Central memory CD8-positive, alpha-beta T cell (primary cell): Measurements from ENCODE around the gene TEX2.

ENCODE experiments used
- ATAC-seq: fragments of 150-1000 bp; cut with Tn5 transposase; replicated peaks from 2 replicates; pipeline ENCODE4 v1.10.0; 2022; ENCODE audit warnings: mild to moderate bottlenecking, moderate FRiP score, moderate number of reproducible peaks; ENCODE audit not compliant: poor library complexity, severe bottlenecking; ENCODE audit errors: extremely low read depth
- DNase-seq, 2 donors: peaks; one replicate each; pipeline ENCODE4 v3.0.0; 2021; ENCODE audit warnings: low spot score in 2 of 2
- H3K27ac Mint-ChIP-seq: one replicate; pipeline ENCODE4 v1.8.0; 2022; ENCODE audit warnings: low read depth, mild to moderate bottlenecking, moderate library complexity, mixed read lengths
- H3K27me3 Mint-ChIP-seq: one replicate; pipeline ENCODE4 v1.8.0; 2022; ENCODE audit warnings: mixed read lengths
- H3K36me3 Mint-ChIP-seq: one replicate; pipeline ENCODE4 v1.8.0; 2022; ENCODE audit warnings: mild to moderate bottlenecking, moderate library complexity, mixed read lengths; ENCODE audit not compliant: insufficient read depth
- H3K4me1 Mint-ChIP-seq: one replicate; pipeline ENCODE4 v1.8.0; 2022; ENCODE audit warnings: mixed read lengths
- H3K4me3 Mint-ChIP-seq: one replicate; pipeline ENCODE4 v1.8.0; 2022; ENCODE audit warnings: mild to moderate bottlenecking, moderate library complexity, mixed read lengths
- H3K9me3 Mint-ChIP-seq: one replicate; pipeline ENCODE4 v1.8.0; 2022; ENCODE audit warnings: mixed read lengths

The TEX2 gene

DNA sequence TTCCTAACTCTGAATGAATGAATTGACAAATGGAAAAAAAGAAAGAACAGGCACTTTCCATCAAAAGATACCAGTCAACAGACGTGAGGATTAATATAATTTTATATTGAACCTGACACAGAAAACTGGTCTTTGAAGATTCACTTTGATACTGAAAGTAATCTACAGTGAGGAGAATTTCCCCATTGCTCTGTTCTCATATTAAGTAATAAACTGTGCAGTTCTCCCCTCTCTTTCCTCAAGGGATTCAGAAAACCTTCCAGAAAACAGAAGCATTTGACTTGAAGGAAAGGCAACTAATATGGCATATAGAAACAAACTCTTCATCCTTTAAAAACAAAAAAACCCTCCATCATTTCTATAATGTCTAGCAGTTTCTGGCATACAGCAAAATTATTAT is 2.2 kb downstream of the TEX2 start:
- H3K9me3 Mint-ChIP-seq, result no peaks in the 10 kb centered on the region
- H3K27ac Mint-ChIP-seq, result no peak overlapping the region
- H3K4me3 Mint-ChIP-seq, result no peak overlapping the region
- no peaks in the 10 kb centered on the region for H3K27me3 Mint-ChIP-seq
- peaks cover 41% of the 10 kb centered on the region for H3K4me1 Mint-ChIP-seq
- H3K36me3 Mint-ChIP-seq, result peaks cover 9% of the 10 kb centered on the region
- DNase-seq (no peak), ATAC-seq (no peak)

DNA sequence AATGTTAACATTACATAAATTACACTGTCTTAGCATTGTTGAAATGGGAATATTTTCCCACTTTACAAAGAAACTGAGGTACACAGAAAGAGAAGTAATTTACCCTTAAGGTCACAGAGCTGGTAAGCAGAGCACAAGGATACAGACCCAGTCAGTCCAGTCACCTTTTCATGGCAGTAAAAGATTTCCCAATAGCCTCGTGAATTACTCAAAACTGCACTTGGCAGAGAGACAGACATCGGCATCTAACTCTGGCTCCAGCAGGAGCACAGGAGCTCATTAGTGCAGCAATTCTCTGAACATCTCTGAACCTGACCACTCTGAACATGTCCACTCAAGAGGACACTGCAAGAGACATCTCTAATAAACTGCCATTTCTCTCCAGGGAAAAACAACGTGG is 3.1 kb downstream of the TEX2 start:
- H3K27ac Mint-ChIP-seq, result no peak overlapping the region
- no peak overlapping the region for H3K4me3 Mint-ChIP-seq
- H3K9me3 Mint-ChIP-seq, result no peaks in the 10 kb centered on the region
- DNase-seq (no peak), ATAC-seq (no peak)
- peaks cover 10% of the 10 kb centered on the region for H3K36me3 Mint-ChIP-seq
- H3K4me1 Mint-ChIP-seq, result peaks cover 43% of the 10 kb centered on the region
- no peaks in the 10 kb centered on the region for H3K27me3 Mint-ChIP-seq

DNA sequence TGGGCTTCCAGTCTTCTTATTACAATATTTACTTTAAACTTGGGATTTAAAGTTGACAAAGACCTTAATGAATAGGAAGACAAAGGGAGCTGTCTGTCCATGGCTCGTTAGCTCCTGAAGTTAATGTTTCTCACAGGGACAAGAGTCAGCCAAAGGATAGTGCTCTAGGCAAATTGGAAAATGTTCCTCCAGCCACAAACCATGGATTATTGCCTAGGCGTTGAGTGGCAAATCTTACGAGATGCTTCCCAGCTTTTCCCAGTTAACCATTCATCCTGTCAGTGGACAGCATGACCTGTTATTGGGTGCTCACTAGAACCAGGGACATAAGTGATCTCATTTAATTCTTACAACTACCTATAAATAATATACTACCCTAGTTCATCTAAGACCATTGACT is 3.6 kb downstream of the TEX2 start:
- no peak overlapping the region for H3K4me3 Mint-ChIP-seq
- H3K4me1 Mint-ChIP-seq, result peaks cover 42% of the 10 kb centered on the region
- H3K27me3 Mint-ChIP-seq, result no peaks in the 10 kb centered on the region
- ATAC-seq (no peak), DNase-seq (no peak)
- H3K9me3 Mint-ChIP-seq, result no peaks in the 10 kb centered on the region
- peaks cover 10% of the 10 kb centered on the region for H3K36me3 Mint-ChIP-seq
- no peak overlapping the region for H3K27ac Mint-ChIP-seq

DNA sequence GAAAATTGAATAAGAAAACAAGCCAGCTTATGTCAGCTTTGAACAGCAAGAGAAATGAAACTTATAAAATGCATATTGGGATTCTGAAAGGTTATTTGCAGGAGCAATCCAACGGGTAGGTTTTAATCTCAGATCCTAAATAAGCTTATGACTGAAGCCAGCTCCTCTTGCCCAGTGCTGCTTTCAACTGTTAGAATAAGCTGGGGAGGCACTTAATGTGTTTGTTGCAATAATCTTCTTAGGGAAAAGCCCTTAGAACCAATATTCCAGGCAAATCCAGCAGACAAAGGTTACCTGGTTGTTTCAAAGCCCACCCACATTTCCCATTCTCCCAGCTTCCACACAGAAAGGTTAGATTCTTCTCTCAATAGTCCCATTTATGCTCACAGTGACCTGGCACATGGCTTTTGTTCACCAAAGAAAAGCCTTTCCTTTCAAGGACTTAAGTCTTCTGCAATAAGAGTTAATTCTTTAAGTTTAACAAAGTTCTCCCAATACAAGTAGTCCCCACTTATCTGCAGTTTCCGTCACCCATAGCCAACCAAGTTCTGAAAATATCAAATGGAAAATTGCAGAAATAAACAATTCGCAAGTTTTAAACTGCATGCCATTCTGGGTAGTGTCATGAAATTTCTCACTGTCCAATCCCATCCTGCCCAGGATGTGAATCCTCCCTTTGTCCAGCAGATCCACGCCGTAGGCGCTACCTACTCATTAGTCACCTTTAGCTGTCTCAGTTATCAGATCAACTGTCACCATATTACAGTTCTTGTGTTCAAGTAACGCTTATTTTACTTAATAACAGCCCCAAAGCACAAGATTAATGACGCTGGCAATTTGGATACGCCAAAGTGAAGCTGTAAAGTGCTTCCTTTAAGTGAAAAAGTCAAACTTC is 5.9 kb downstream of the TEX2 start:
- ATAC-seq (no peak), DNase-seq (no peak)
- Mint-ChIP-seq H3K9me3 (no peaks in the 10 kb centered on the region), H3K36me3 (peaks cover 5% of the 10 kb centered on the region), H3K27ac (no peak overlapping the region), H3K4me1 (peaks cover 39% of the 10 kb centered on the region), H3K4me3 (no peak overlapping the region), H3K27me3 (no peaks in the 10 kb centered on the region)

DNA sequence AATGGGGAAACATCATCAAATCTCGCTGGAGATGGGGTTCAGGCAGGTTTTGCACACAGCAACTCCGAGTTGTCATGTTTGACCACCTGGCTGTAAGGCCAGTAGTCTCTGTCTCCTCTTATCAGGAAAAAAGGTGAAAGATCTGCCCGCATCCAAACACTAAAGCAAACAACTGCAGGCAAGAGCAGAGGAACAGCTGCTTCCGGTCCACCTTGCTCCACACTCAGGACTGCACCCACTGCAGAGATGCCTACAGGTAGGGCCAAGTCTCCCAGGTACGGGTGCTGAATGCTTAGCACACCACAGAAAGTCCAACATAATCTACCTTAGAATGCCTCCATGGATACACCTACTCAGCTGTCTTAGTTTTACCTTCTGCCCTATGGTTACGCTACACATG is 7.3 kb downstream of the TEX2 start:
- DNase-seq (no peak), ATAC-seq (no peak)
- peaks cover 3% of the 10 kb centered on the region for H3K36me3 Mint-ChIP-seq
- no peaks in the 10 kb centered on the region for H3K9me3 Mint-ChIP-seq
- no peak overlapping the region for H3K4me3 Mint-ChIP-seq
- H3K4me1 Mint-ChIP-seq, result peaks cover 27% of the 10 kb centered on the region
- H3K27me3 Mint-ChIP-seq, result no peaks in the 10 kb centered on the region
- H3K27ac Mint-ChIP-seq, result no peak overlapping the region

DNA sequence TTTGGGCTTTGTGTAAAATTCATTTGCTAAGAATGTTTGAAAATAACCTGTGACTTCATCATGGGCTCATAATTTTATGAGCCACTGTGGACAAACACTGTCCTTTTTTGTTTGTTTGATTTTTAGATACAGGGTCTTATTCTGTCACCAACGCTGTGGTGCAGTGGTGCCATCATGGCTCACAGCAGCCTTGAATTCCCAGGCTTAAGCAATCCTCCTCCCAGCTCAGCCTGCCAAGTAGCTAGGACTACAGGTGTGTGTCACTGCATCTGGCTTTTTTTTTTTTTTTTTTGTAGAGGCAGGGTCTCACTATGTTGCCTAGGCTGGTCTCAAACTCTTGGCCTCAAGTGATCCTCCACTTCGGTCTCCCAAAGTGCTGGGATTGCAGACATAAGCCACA is 8.3 kb downstream of the TEX2 start:
- DNase-seq, result no peak
- no peak for ATAC-seq
- Mint-ChIP-seq H3K9me3 (no peaks in the 10 kb centered on the region), H3K27me3 (no peaks in the 10 kb centered on the region), H3K36me3 (peaks cover 3% of the 10 kb centered on the region), H3K4me1 (peaks cover 20% of the 10 kb centered on the region), H3K4me3 (no peak overlapping the region), H3K27ac (no peak overlapping the region)

DNA sequence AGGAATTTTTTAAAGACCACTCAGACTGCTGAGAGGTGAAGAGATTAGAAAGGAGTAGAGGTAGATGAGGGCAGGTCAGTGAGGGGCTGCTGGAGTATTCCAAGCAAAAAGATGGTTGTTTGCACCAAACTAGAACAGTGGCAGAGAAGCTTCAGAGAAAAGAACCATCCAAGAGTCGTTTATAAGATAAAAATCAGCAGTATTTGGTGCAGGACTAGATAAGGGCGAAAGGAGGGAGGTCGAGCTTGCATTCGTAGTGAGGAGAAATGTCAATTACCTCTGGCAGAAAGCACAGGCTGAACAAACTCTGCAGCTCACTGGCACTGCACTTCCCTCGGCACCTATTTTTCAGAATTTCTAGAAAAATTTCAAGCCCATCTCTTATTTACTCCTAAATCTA is 9.6 kb downstream of the TEX2 start:
- Mint-ChIP-seq H3K4me1 (peaks cover 20% of the 10 kb centered on the region), H3K27ac (no peak overlapping the region), H3K4me3 (no peak overlapping the region), H3K36me3 (peaks cover 3% of the 10 kb centered on the region), H3K27me3 (no peaks in the 10 kb centered on the region), H3K9me3 (no peaks in the 10 kb centered on the region)
- DNase-seq, result no peak
- no peak for ATAC-seq

DNA sequence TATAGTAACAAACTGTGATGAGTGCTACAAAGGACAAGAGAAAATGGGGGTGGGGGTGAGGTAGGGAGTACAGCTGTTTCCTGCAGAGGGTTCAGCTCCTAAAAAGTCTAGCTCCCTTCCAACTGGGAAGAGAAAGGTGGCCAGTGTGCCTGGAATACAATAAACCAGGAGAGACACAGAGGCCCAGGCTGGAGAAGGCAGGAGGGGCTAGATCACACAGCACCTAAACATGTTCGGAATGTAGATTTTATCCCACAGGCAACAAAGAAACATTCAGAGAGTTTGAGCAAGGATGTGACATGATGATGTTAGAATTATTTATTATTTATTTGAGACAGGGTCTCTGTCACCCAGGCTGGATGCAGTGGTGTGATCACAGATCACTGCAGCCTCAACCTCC is 10.2 kb downstream of the TEX2 start:
- peaks cover 20% of the 10 kb centered on the region for H3K4me1 Mint-ChIP-seq
- no peak overlapping the region for H3K27ac Mint-ChIP-seq
- ATAC-seq (no peak), DNase-seq (no peak)
- no peak overlapping the region for H3K4me3 Mint-ChIP-seq
- H3K27me3 Mint-ChIP-seq, result no peaks in the 10 kb centered on the region
- peaks cover 3% of the 10 kb centered on the region for H3K36me3 Mint-ChIP-seq
- H3K9me3 Mint-ChIP-seq, result no peaks in the 10 kb centered on the region

DNA sequence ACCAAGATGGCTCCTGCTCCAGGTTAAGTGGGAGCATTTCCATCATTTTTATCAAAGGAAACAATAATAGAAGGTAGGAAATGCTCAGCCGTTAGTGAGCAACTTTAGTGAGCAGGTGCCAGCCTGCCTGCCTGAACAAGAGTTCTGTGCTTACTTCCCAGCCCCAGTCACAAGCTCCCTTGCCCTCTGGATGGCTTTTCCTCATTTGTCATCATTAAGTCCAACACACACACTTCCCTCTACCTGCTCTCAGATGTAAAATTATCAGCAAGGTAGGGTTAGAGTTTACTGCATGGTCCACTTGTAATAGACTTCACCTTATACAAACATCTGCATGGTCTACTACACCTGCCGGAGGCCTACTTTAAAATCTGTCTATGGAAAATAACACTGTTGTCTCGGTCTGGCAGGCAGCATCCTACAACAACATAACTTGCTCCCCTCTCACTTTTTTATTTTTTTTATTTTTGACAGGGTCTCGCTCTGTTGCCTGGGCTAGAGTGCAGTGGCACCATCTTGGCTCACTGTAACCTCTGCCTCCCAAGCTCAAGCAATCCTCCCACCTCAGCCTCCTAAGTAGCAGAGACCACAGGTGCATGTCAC is 12.7 kb downstream of the TEX2 start:
- Mint-ChIP-seq H3K36me3 (peaks cover 3% of the 10 kb centered on the region), H3K27me3 (no peaks in the 10 kb centered on the region), H3K4me1 (peaks cover 11% of the 10 kb centered on the region), H3K4me3 (no peak overlapping the region), H3K27ac (no peak overlapping the region), H3K9me3 (no peaks in the 10 kb centered on the region)
- DNase-seq (no peak), ATAC-seq (no peak)

DNA sequence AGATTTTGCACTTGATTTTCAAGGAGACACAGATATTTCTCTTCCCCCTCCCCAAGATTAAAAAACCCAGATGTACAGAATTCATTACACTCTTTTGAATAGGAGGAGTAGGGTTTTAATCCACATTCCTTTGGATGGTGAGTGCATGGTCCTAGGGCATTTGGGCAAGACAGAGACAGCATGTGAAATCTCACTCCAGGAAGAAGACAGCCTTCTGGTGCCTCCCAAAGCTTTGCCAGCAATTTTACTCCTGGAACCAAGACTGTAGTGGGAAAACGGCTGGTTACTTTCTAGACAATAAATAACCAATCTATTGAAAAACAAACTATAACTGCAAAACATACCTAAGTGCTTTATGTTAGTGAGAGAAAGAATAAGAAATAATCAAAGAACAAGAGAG is 15.2 kb downstream of the TEX2 start:
- H3K27me3 Mint-ChIP-seq, result no peaks in the 10 kb centered on the region

DNA sequence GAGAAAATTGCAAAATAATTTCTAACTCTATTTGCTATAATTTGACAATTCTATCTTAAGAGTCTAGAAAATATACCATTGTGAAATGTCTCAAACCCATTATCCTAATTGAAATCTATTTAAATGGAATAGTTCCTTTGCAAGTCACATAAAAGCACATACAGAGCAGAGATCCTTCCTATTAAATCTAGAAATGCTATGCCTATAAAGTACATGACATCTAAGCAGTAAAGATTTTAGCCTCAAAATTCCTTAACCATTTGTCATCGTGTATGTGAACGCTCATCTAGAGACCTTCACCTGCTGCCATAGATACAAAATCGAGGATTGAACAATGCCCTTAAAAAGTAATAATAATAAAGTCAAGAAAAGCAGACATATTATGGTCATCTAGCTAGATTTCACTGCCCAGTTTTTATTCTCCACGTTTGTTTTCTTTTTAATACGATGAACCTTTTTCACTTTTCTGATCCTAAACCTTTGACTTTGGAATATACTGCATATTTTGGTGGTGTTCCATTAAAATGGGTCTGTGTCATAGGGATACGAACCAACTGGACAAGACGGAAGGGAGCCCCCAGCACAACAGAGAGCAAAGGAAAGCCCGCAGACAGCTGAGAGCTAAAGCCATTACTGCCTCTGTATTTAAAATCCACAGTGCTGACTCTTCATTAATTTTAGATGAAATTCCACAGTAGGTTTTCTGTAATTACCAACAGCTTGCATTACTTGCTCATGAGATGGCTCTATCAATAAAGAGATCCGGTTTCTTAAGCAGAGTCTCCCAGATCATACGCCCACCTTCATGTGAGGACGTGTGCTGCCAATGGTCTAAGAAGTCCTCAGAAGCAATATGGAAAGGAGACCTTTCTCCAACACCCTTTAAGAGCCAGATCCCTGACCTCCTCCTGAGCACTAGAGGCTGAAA is 17.6 kb downstream of the TEX2 start:
- no peak overlapping the region for H3K27ac Mint-ChIP-seq
- ATAC-seq (no peak), DNase-seq (no peak)
- no peak overlapping the region for H3K4me3 Mint-ChIP-seq
- H3K4me1 Mint-ChIP-seq, result peaks cover 1% of the 10 kb centered on the region
- no peaks in the 10 kb centered on the region for H3K9me3 Mint-ChIP-seq
- H3K36me3 Mint-ChIP-seq, result no peaks in the 10 kb centered on the region
- no peaks in the 10 kb centered on the region for H3K27me3 Mint-ChIP-seq

More for the DNA sequence above, 15.2 kb downstream of the TEX2 start:
- H3K4me1 Mint-ChIP-seq, result peaks cover 6% of the 10 kb centered on the region
- DNase-seq, result no peak
- peaks cover under 1% of the 10 kb centered on the region for H3K36me3 Mint-ChIP-seq
- H3K4me3 Mint-ChIP-seq, result no peak overlapping the region
- no peaks in the 10 kb centered on the region for H3K9me3 Mint-ChIP-seq
- H3K27ac Mint-ChIP-seq, result no peak overlapping the region
- ATAC-seq, result no peak

DNA sequence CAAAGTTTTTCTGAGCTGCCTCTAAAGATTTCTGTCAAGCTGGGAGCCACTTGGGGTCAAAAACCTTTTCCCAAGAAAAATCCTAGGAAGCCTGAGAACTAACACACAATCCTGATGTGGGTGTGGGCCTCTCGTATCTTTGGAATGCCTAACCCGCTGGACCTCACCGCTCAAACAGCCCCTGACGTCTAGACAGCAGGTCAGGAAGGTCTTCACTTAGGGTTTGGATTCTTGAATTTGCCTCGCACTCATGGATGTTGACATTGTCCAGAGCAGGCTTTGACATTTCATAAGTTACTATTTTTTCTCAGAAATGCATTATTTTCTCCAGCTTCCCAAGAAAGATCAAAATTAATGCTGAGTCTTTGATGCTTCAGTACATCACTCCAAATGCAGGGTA is 18.9 kb downstream of the TEX2 start:
- Mint-ChIP-seq H3K9me3 (no peaks in the 10 kb centered on the region), H3K36me3 (no peaks in the 10 kb centered on the region), H3K27me3 (no peaks in the 10 kb centered on the region), H3K4me1 (peaks cover 9% of the 10 kb centered on the region), H3K27ac (no peak overlapping the region), H3K4me3 (no peak overlapping the region)
- DNase-seq, result no peak
- ATAC-seq, result no peak
